Suprapubic skin (tissue), 4 donors: Measurements from ENCODE around the gene DOC2A.

Experiments
- CTCF ChIP-seq, 2 donors: fragments of 200-600 bp in 1 of 2; fragments of 450-650 bp in 1 of 2; sonication (generic) in 1 of 2; IDR thresholded peaks; one replicate each; pipeline ENCODE4 v1.5.1; 2016 to 2019; ENCODE audit warnings: antibody characterized with exemption in 2 of 2, mild to moderate bottlenecking in 1 of 2, moderate library complexity in 1 of 2
- POLR2A ChIP-seq, 2 donors: fragments of 450-650 bp; IDR thresholded peaks; one replicate each; pipeline ENCODE4 v1.6.1; 2017; ENCODE audit warnings: antibody characterized with exemption in 2 of 2, mild to moderate bottlenecking in 2 of 2, moderate library complexity in 2 of 2
- POLR2AphosphoS5 ChIP-seq, 3 donors: sonication (generic); formaldehyde crosslinking; IDR thresholded peaks; one replicate each; pipeline ENCODE4 v1.6.1; 2017; ENCODE audit warnings: antibody characterized with exemption in 3 of 3

- TF ChIP-seq CTCF (IDR thresholded peaks at IDR 0.05) = no peak
- TF ChIP-seq POLR2A (IDR thresholded peaks at IDR 0.05) = no peak
- TF ChIP-seq POLR2AphosphoS5 (IDR thresholded peaks at IDR 0.05) = peak in 2 of 3 donors; percentile 78 to 82
Observed at GRCh38 chr16:29995911-29996765, 14.7 kb downstream of the DOC2A start, which contains the start of gene INO80E.
